ENCODE measurements around the gene NHSL1. TPM values are rescaled to one million over a fixed set of nuclear protein-coding genes. Genes with fewer than 3 reads are reported as not detected.

Gene NHSL1
- total RNA-seq, 2 experiments from 2014 or later, result 2.7 to 10.6 TPM

GRCh38 chr6:138528956-138529355 lies 29.7 kb upstream of the NHSL1 start:
- TF ChIP-seq CTCF (conservative IDR thresholded peaks at IDR 0.05; ENCODE audit: low read length) (no peak), EZH2phosphoT487 (IDR thresholded peaks at IDR 0.05; ENCODE audit: borderline replicate concordance, low read depth, low read length) (no peak)
- no peaks in the 10 kb centered on the region for H3K9me2 ChIP-seq (ENCODE audit: insufficient read depth, low read length)
- no peaks in the 10 kb centered on the region for H3K9me3 ChIP-seq (ENCODE audit: low read length)
- H3K4me2 ChIP-seq (ENCODE audit: low read length), result no peak overlapping the region
- intact Hi-C loops (cut with micrococcal nuclease; ENCODE audit: unreplicated experiment), result no loop called here
- no peaks in the 10 kb centered on the region for H3K4me1 ChIP-seq (ENCODE audit: insufficient read depth, low read length, poor library complexity, severe bottlenecking)
- no peak overlapping the region for H3K27ac ChIP-seq (ENCODE audit: low read depth, low read length, poor library complexity, severe bottlenecking)
- H3K79me2 ChIP-seq (ENCODE audit: insufficient read depth, low read depth, low read length), result no peaks in the 10 kb centered on the region
- no peaks in the 10 kb centered on the region for H4K20me1 ChIP-seq (ENCODE audit: insufficient read depth, low read length)
- no peaks in the 10 kb centered on the region for H3K36me3 ChIP-seq (ENCODE audit: insufficient read depth, low read length)
- ChIA-PET CTCF (ENCODE audit: unreplicated experiment) (interaction anchor here (0.5 kb wide), 1 partner anchor 233 kb away, joined by 4 read pairs; no protein-coding TSS in a partner anchor), POLR2A (interaction anchor here (0.6 kb wide), 1 partner anchor 58 kb away, joined by 5 read pairs; no protein-coding TSS in a partner anchor)
- no peak overlapping the region for H3K4me3 ChIP-seq (ENCODE audit: low read depth, low read length, poor library complexity, severe bottlenecking)
- BruUV-seq (replicated peaks), result no TSS peak
- H2AFZ ChIP-seq (ENCODE audit: low read length), result no peak overlapping the region
- no peak for DNase-seq (ENCODE audit: low spot score)

- DNase-seq (ENCODE audit: low spot score), result no peak
- H3K36me3 ChIP-seq (ENCODE audit: insufficient read depth, low read length), result no peaks in the 10 kb centered on the region
- no peak overlapping the region for H3K4me3 ChIP-seq (ENCODE audit: low read depth, low read length, poor library complexity, severe bottlenecking)
- TF ChIP-seq EZH2phosphoT487 (IDR thresholded peaks at IDR 0.05; ENCODE audit: borderline replicate concordance, low read depth, low read length) (no peak), CTCF (conservative IDR thresholded peaks at IDR 0.05; ENCODE audit: low read length) (no peak)
- H3K4me2 ChIP-seq (ENCODE audit: low read length), result no peak overlapping the region
- no TSS peak for BruUV-seq (replicated peaks)
- CTCF ChIA-PET (ENCODE audit: unreplicated experiment), result no interaction called here
- intact Hi-C loops (cut with micrococcal nuclease; ENCODE audit: unreplicated experiment), result no loop called here
- POLR2A ChIA-PET, result no interaction called here
- no peaks in the 10 kb centered on the region for H3K4me1 ChIP-seq (ENCODE audit: insufficient read depth, low read length, poor library complexity, severe bottlenecking)
- no peaks in the 10 kb centered on the region for H3K9me3 ChIP-seq (ENCODE audit: low read length)
- H4K20me1 ChIP-seq (ENCODE audit: insufficient read depth, low read length), result no peaks in the 10 kb centered on the region
- no peak overlapping the region for H3K27ac ChIP-seq (ENCODE audit: low read depth, low read length, poor library complexity, severe bottlenecking)
- H3K9me2 ChIP-seq (ENCODE audit: insufficient read depth, low read length), result no peaks in the 10 kb centered on the region
- no peaks in the 10 kb centered on the region for H3K79me2 ChIP-seq (ENCODE audit: insufficient read depth, low read depth, low read length)
- H2AFZ ChIP-seq (ENCODE audit: low read length), result no peak overlapping the region
These were observed 28.8 kb upstream of the NHSL1 start for GRCh38 chr6:138528137-138528536.

GRCh38 chr6:138527411-138528088 lies 28.3 kb upstream of the NHSL1 start:
- Histone ChIP-seq H3K4me2 (ENCODE audit: low read length) (no peak overlapping the region), H3K9me2 (ENCODE audit: insufficient read depth, low read length) (no peaks in the 10 kb centered on the region), H4K20me1 (ENCODE audit: insufficient read depth, low read length) (no peaks in the 10 kb centered on the region), H3K36me3 (ENCODE audit: insufficient read depth, low read length) (no peaks in the 10 kb centered on the region), H3K4me3 (ENCODE audit: low read depth, low read length, poor library complexity, severe bottlenecking) (no peak overlapping the region), H3K4me1 (ENCODE audit: insufficient read depth, low read length, poor library complexity, severe bottlenecking) (no peaks in the 10 kb centered on the region), H3K79me2 (ENCODE audit: insufficient read depth, low read depth, low read length) (no peaks in the 10 kb centered on the region), H3K9me3 (ENCODE audit: low read length) (no peaks in the 10 kb centered on the region), H3K27ac (ENCODE audit: low read depth, low read length, poor library complexity, severe bottlenecking) (no peak overlapping the region), H2AFZ (ENCODE audit: low read length) (no peak overlapping the region)
- TF ChIP-seq EZH2phosphoT487 (IDR thresholded peaks at IDR 0.05; ENCODE audit: borderline replicate concordance, low read depth, low read length) (no peak), CTCF (conservative IDR thresholded peaks at IDR 0.05; ENCODE audit: low read length) (no peak)
- ChIA-PET CTCF (ENCODE audit: unreplicated experiment) (no interaction called here), POLR2A (no interaction called here)
- intact Hi-C loops (cut with micrococcal nuclease; ENCODE audit: unreplicated experiment), result no loop called here
- no peak for DNase-seq (ENCODE audit: low spot score)
- no TSS peak for BruUV-seq (replicated peaks)
